LNCaP clone FGC (cell line): Measurements from ENCODE around the gene TMPRSS12.
"Not testable (repeated sequence)": the region's sequence is repeated elsewhere in the genome, so short reads cannot be mapped to it uniquely, and the experiment has no call there.

Experiments
- DNase-seq: peaks from one replicate; pipeline ENCODE4 v3.0.0-alpha.2; 2011; ENCODE audit warnings: low read depth
- H3K4me3 ChIP-seq: 2 replicates; pipeline ENCODE4 v1.5.1; 2011; ENCODE audit warnings: mild to moderate bottlenecking, low read depth, low read length, control low read depth
- CTCF ChIP-seq: IDR thresholded peaks from 2 replicates; pipeline ENCODE4 v1.5.1; 2012; ENCODE audit warnings: mild to moderate bottlenecking; ENCODE audit not compliant: control insufficient read depth, insufficient read depth; ENCODE audit errors: extremely low read depth

TMPRSS12 gene

GRCh38 chr12:50862316-50862715 is 19.6 kb downstream of the TMPRSS12 start:
- H3K4me3 ChIP-seq, result no peak overlapping the region
- TF ChIP-seq CTCF, result no peak
- no peak for DNase-seq

- no peak overlapping the region for H3K4me3 ChIP-seq
- no peak for TF ChIP-seq CTCF
- no peak for DNase-seq
Observed at GRCh38 chr12:50865266-50865665, 22.5 kb downstream of the TMPRSS12 start.

- not testable (repeated sequence) for H3K4me3 ChIP-seq, DNase-seq
Observed at GRCh38 chr12:50868881-50869280, 26.2 kb downstream of the TMPRSS12 start.

- no peak for DNase-seq
- H3K4me3 ChIP-seq, result no peak overlapping the region
- TF ChIP-seq CTCF, result no peak
Observed at GRCh38 chr12:50882563-50882962, 39.8 kb downstream of the TMPRSS12 start.

- no peak for DNase-seq
- TF ChIP-seq CTCF, result no peak
- no peak overlapping the region for H3K4me3 ChIP-seq
Observed at GRCh38 chr12:50887191-50887590, 44.5 kb downstream of the TMPRSS12 start.

- no peak overlapping the region for H3K4me3 ChIP-seq
- no peak for TF ChIP-seq CTCF
- DNase-seq, result no peak
Observed at GRCh38 chr12:50888666-50889065, 45.9 kb downstream of the TMPRSS12 start.

GRCh38 chr12:50894241-50894640 is 51.5 kb downstream of the TMPRSS12 start:
- DNase-seq, result no peak
- TF ChIP-seq CTCF, result no peak
- H3K4me3 ChIP-seq, result no peak overlapping the region

GRCh38 chr12:50901685-50902113 is 59.0 kb downstream of the TMPRSS12 start:
- TF ChIP-seq CTCF, result no peak
- DNase-seq, result no peak
- H3K4me3 ChIP-seq, result no peak overlapping the region

- DNase-seq, result not testable (repeated sequence)
Observed at GRCh38 chr12:50908479-50908878, 65.8 kb downstream of the TMPRSS12 start.

GRCh38 chr12:50912361-50912760 is 69.6 kb downstream of the TMPRSS12 start:
- not testable (repeated sequence) for DNase-seq

More at GRCh38 chr12:50908479-50908878, 65.8 kb downstream of the TMPRSS12 start:
- H3K4me3 ChIP-seq, result not testable (repeated sequence)

More at GRCh38 chr12:50912361-50912760, 69.6 kb downstream of the TMPRSS12 start:
- not testable (repeated sequence) for H3K4me3 ChIP-seq
